Tibial nerve (tissue), 3 donors: Measurements from ENCODE around the gene SNRPD2.

Source experiments
- POLR2A ChIP-seq, 2 donors: fragments of 450-650 bp; IDR thresholded peaks; one replicate each; pipeline ENCODE4 v1.6.1; 2017; ENCODE audit warnings: antibody characterized with exemption in 2 of 2, mild to moderate bottlenecking in 2 of 2, moderate library complexity in 2 of 2
- TF ChIP-seq, protein P1 (sequence below), 5 experiments: fragments of 200-600 bp in 3 of 5; fragments of 450-650 bp in 2 of 5; sonication (generic) in 3 of 5; IDR thresholded peaks; one replicate each; pipeline ENCODE4 v1.5.1; 2016 to 2019; ENCODE audit warnings: antibody characterized with exemption in 5 of 5, mild to moderate bottlenecking in 3 of 5, moderate library complexity in 2 of 5

DNA sequence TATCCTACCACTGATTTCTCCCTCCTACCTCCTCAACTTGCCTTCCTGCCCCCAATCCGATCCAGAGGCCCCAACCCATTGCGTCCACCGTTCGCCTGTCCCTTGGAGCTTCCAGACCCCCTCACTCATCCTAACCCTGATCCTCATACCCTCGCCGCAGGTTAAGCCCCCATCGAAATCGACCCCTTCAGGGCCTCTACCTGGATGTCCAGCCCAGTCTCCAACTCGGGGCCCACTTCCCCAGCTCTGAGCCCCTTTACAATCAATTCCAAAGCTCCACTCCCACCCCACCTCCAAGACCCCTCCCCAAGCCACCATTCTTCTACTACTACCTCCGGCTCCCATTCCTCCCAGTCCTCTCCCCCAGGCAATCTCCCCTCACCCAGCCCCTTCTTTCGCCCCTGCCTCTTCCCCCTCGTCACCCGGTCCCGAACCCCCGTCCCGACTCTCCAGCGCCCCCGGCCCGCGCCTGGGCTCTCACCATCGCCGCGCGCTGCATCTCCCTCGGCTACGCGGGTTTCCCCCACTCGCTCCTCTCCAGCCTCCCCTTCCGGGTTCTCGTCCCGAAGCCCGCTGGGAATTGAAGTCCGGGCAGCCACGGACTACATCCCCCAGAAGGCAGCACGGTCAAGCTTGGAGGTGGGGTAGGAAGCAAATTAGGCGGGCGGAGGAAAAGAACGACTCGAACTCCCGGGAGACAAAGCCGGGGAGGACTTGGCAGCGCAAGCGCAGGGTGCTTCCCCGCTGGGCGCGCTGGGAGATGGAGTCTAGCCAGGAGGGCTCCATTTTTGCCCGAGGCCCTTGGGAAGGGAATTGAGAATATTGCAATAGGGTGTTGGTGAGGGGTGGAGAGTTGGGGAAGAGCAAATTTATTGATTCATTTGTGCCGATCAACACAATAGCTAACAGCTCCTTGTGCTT, 38.9 kb upstream of the SNRPD2 start, which contains the start of gene FBXO46:
- TF ChIP-seq, protein P1, sequence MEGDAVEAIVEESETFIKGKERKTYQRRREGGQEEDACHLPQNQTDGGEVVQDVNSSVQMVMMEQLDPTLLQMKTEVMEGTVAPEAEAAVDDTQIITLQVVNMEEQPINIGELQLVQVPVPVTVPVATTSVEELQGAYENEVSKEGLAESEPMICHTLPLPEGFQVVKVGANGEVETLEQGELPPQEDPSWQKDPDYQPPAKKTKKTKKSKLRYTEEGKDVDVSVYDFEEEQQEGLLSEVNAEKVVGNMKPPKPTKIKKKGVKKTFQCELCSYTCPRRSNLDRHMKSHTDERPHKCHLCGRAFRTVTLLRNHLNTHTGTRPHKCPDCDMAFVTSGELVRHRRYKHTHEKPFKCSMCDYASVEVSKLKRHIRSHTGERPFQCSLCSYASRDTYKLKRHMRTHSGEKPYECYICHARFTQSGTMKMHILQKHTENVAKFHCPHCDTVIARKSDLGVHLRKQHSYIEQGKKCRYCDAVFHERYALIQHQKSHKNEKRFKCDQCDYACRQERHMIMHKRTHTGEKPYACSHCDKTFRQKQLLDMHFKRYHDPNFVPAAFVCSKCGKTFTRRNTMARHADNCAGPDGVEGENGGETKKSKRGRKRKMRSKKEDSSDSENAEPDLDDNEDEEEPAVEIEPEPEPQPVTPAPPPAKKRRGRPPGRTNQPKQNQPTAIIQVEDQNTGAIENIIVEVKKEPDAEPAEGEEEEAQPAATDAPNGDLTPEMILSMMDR (IDR thresholded peaks at IDR 0.05): peak in 1 of 5 experiments; percentile 49
- peak; percentile 16 to 73 for TF ChIP-seq POLR2A (IDR thresholded peaks at IDR 0.05)
